Glutamatergic neuron (in vitro differentiated cells): ENCODE measurements around the gene SLC6A9. TPM values are rescaled to one million over a fixed set of nuclear protein-coding genes. Genes with fewer than 3 reads are reported as not detected.

Experiments used
- DNase-seq: peaks from one replicate; pipeline ENCODE4 v3.0.0; 2022
- H3K27ac Mint-ChIP-seq: one replicate; pipeline ENCODE4 v1.8.0; 2020; ENCODE audit warnings: mild to moderate bottlenecking, mixed read lengths, inconsistent platforms; ENCODE audit not compliant: unreplicated experiment
- H3K27me3 Mint-ChIP-seq: one replicate; pipeline ENCODE4 v1.8.0; 2020; ENCODE audit warnings: mild to moderate bottlenecking, moderate library complexity, mixed read lengths, inconsistent platforms; ENCODE audit not compliant: unreplicated experiment
- H3K36me3 Mint-ChIP-seq: one replicate; pipeline ENCODE4 v1.8.0; 2020; ENCODE audit warnings: mild to moderate bottlenecking, mixed read lengths, inconsistent platforms; ENCODE audit not compliant: unreplicated experiment
- H3K4me1 Mint-ChIP-seq: one replicate; pipeline ENCODE4 v1.8.0; 2020; ENCODE audit warnings: mild to moderate bottlenecking, low read depth, mixed read lengths, inconsistent platforms; ENCODE audit not compliant: unreplicated experiment
- H3K4me3 Mint-ChIP-seq: one replicate; pipeline ENCODE4 v1.8.0; 2020; ENCODE audit warnings: mild to moderate bottlenecking, mixed read lengths, inconsistent platforms; ENCODE audit not compliant: unreplicated experiment
- H3K9me3 Mint-ChIP-seq: one replicate; pipeline ENCODE4 v1.8.0; 2020; ENCODE audit warnings: mild to moderate bottlenecking, moderate library complexity, mixed read lengths, inconsistent platforms; ENCODE audit not compliant: unreplicated experiment
- total RNA-seq: library from RNA; stranded (reverse); fragmentation: NEBNext Ultra II Directional; extraction: Animal tissue kit (Norgen Biotek cat#: 25700); gene quantifications from one replicate; pipeline ENCODE4 v1.2.1, GENCODE V29; 2021; ENCODE audit not compliant: unreplicated experiment
- TF ChIP-seq, protein P1 (sequence below): fragments of 200-600 bp; sonication (generic); IDR thresholded peaks from one replicate; pipeline ENCODE4 v1.5.0; 2021; ENCODE audit not compliant: partially characterized antibody, unreplicated experiment

SLC6A9 gene
- total RNA-seq, 1 donor from 2014 or later: 8.9 TPM

DNA sequence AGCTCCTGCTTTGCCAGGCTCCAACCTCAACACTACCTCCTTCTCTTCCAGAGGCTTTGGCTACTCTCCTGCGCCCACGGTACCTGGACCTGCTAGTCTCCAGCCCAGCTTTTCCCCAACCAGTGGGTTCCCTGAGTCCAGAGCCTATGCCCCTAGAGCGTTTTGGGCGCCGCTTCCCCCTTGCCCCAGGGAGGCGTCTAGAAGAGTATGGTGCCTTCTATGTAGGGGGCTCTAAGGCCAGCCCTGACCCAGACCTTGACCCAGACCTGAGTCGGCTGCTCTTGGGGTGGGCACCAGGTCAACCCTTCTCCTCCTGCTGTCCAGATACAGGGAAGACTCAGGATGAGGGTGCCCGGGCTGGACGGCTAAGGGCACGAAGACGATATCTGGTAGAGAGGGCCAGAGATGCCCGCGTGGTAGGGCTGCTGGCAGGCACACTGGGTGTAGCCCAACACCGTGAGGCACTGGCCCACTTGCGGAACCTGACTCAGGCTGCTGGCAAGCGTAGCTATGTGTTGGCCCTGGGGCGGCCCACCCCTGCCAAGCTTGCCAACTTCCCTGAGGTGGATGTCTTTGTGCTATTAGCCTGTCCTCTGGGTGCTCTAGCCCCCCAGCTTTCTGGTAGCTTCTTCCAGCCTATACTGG lies 59.8 kb downstream of the SLC6A9 start:
- no peak for DNase-seq
- H3K4me3 Mint-ChIP-seq: peak overlapping the region; percentile 97
- TF ChIP-seq, protein P1, sequence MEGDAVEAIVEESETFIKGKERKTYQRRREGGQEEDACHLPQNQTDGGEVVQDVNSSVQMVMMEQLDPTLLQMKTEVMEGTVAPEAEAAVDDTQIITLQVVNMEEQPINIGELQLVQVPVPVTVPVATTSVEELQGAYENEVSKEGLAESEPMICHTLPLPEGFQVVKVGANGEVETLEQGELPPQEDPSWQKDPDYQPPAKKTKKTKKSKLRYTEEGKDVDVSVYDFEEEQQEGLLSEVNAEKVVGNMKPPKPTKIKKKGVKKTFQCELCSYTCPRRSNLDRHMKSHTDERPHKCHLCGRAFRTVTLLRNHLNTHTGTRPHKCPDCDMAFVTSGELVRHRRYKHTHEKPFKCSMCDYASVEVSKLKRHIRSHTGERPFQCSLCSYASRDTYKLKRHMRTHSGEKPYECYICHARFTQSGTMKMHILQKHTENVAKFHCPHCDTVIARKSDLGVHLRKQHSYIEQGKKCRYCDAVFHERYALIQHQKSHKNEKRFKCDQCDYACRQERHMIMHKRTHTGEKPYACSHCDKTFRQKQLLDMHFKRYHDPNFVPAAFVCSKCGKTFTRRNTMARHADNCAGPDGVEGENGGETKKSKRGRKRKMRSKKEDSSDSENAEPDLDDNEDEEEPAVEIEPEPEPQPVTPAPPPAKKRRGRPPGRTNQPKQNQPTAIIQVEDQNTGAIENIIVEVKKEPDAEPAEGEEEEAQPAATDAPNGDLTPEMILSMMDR: no peak
- peaks cover 11% of the 10 kb centered on the region for H3K9me3 Mint-ChIP-seq
- H3K27ac Mint-ChIP-seq: no peak overlapping the region
- H3K27me3 Mint-ChIP-seq: peaks cover 12% of the 10 kb centered on the region
- H3K36me3 Mint-ChIP-seq: no peaks in the 10 kb centered on the region
- H3K4me1 Mint-ChIP-seq: peaks cover 10% of the 10 kb centered on the region

GRCh38 chr1:43970911-43971310 lies 60.4 kb downstream of the SLC6A9 start:
- peaks cover 8% of the 10 kb centered on the region for H3K4me1 Mint-ChIP-seq
- H3K36me3 Mint-ChIP-seq: no peaks in the 10 kb centered on the region
- peaks cover 11% of the 10 kb centered on the region for H3K9me3 Mint-ChIP-seq

GRCh38 chr1:43970502-43970901 lies 60.8 kb downstream of the SLC6A9 start:
- TF ChIP-seq, protein P1: no peak
- peak overlapping the region; percentile 31 for H3K27ac Mint-ChIP-seq
- peaks cover 12% of the 10 kb centered on the region for H3K27me3 Mint-ChIP-seq

More at GRCh38 chr1:43970911-43971310, 60.4 kb downstream of the SLC6A9 start:
- Mint-ChIP-seq H3K27me3 (peaks cover 12% of the 10 kb centered on the region), H3K4me3 (peak overlapping the region; percentile 97), H3K27ac (peak overlapping the region; percentile 31)
- TF ChIP-seq, protein P1: no peak
- no peak for DNase-seq

GRCh38 chr1:43969746-43970466 lies 61.4 kb downstream of the SLC6A9 start, which contains the start of gene DPH2:
Gene DPH2 (plus strand): TSS chr1:43970010. CDS start chr1:43970176, 166 bp downstream.
- Mint-ChIP-seq H3K27me3 (peaks cover 12% of the 10 kb centered on the region), H3K27ac (peak within 1 kb of the TSS; percentile 31), H3K4me3 (peak within 1 kb of the TSS; percentile 97), H3K4me1 (peaks cover 6% of the 10 kb centered on the region), H3K9me3 (peaks cover 11% of the 10 kb centered on the region), H3K36me3 (no peaks in the 10 kb centered on the region)
- TF ChIP-seq, protein P1: peak; percentile 58
- DNase-seq: peak; percentile 97

More at GRCh38 chr1:43970502-43970901, 60.8 kb downstream of the SLC6A9 start:
- Mint-ChIP-seq H3K4me1 (peaks cover 6% of the 10 kb centered on the region), H3K9me3 (peaks cover 11% of the 10 kb centered on the region), H3K4me3 (peak overlapping the region; percentile 97), H3K36me3 (no peaks in the 10 kb centered on the region)
- no peak for DNase-seq

DNA sequence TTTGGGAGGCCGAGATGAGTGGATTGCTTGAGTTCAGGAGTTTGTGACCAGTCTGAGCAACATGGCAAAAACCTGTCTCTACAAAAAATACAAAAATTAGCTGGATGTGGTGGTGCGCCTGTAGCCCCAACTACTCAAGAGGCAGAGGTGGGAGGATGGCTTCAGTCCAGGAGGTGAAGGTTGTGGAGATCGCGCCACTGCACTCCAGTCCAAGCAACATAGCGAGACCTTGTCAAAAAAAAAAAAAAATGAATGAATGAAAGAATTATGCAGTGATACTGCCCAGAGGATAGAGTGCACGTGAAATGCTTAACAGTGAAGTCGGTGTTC lies 61.9 kb downstream of the SLC6A9 start:
- Mint-ChIP-seq H3K27ac (no peak overlapping the region), H3K27me3 (peaks cover 12% of the 10 kb centered on the region), H3K4me3 (peak overlapping the region; percentile 97), H3K9me3 (peaks cover 11% of the 10 kb centered on the region), H3K36me3 (no peaks in the 10 kb centered on the region), H3K4me1 (peaks cover 6% of the 10 kb centered on the region)
- no peak for DNase-seq
- TF ChIP-seq, protein P1: no peak
